ENCODE data around the gene CTXN3. TPM values are rescaled to one million over a fixed set of nuclear protein-coding genes. Genes with fewer than 3 reads are reported as not detected.

CTXN3 gene
- total and polyA plus RNA-seq, 5 donors from 2014 or later: not detected

DNA sequence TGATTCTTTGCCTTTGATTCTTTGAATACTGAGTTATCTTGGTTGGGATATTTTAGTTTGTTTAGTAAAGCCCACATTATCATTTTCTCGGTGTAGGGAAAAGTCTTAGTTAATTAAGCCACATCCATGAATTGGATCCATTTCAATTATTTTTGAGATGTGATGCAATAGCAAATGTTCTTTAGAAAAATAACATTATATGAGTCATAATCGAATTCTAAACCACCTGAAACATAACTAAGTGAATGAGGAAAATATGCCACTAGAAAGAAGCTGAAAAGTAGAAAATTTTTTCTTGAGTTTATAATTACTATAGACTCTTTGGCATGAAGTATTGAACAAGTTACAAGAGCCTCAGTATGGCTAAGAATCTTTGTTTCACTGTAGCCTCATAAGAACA, 36.8 kb downstream of the CTXN3 start:
- H3K36me3 ChIP-seq (ENCODE audit: control insufficient read depth, insufficient read depth, low read length): no peaks in the 10 kb centered on the region
- no peaks in the 10 kb centered on the region for H3K4me1 ChIP-seq (ENCODE audit: control insufficient read depth, insufficient read depth, low read length, poor library complexity, severe bottlenecking)
- no peak for DNase-seq
- H3K36me3 Mint-ChIP-seq: no peaks in the 10 kb centered on the region
- no peak overlapping the region for H3K27ac ChIP-seq (ENCODE audit: insufficient read depth, low read length, poor library complexity, severe bottlenecking)
- ATAC-seq (ENCODE audit: low read depth in 2 of 2): no peak
- no peaks in the 10 kb centered on the region for H3K27me3 ChIP-seq (ENCODE audit: control insufficient read depth, insufficient read depth, low read length)
- no peak overlapping the region for H3K27ac Mint-ChIP-seq
- H3K4me3 Mint-ChIP-seq: no peak overlapping the region
- no peaks in the 10 kb centered on the region for H3K4me1 Mint-ChIP-seq
- no peaks in the 10 kb centered on the region for H3K9me3 ChIP-seq (ENCODE audit: control insufficient read depth in 2 of 2, low read length in 2 of 2)
- no peak overlapping the region for H3K4me3 ChIP-seq (ENCODE audit: low read depth, low read length)
- peaks cover 0 to 2% (median 0%) of the 10 kb centered on the region in 7 donors for H3K9me3 Mint-ChIP-seq
- H3K27me3 Mint-ChIP-seq: no peaks in the 10 kb centered on the region

DNA sequence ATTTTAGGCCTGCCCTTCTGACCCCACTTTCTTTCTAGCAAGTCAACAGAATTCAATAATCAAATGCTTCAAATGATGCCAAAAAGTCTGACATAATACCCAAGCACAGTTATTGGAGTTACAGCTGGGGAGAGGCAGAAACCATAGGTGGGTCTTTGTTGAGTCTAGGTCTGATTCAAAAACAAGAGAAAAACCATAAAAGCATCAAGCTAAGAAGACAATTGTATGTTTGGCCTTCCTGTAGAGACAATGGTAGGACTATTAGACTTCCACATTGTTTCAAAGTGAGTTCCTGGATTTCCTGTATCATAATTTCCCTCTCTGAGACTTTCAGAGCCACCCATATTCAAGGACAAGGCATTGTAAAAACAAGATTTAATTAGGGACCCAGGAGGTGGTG, 37.5 kb downstream of the CTXN3 start:
- no peaks in the 10 kb centered on the region for H3K36me3 ChIP-seq (ENCODE audit: control insufficient read depth, insufficient read depth, low read length)
- Mint-ChIP-seq H3K27ac (no peak overlapping the region), H3K9me3 (peaks cover 0 to 2% (median 0%) of the 10 kb centered on the region in 7 donors), H3K36me3 (no peaks in the 10 kb centered on the region), H3K4me3 (no peak overlapping the region), H3K27me3 (no peaks in the 10 kb centered on the region), H3K4me1 (no peaks in the 10 kb centered on the region)
- H3K27me3 ChIP-seq (ENCODE audit: control insufficient read depth, insufficient read depth, low read length): no peaks in the 10 kb centered on the region
- no peaks in the 10 kb centered on the region for H3K9me3 ChIP-seq (ENCODE audit: control insufficient read depth in 2 of 2, low read length in 2 of 2)
- no peak overlapping the region for H3K27ac ChIP-seq (ENCODE audit: insufficient read depth, low read length, poor library complexity, severe bottlenecking)
- no peak overlapping the region for H3K4me3 ChIP-seq (ENCODE audit: low read depth, low read length)
- ATAC-seq (ENCODE audit: low read depth in 2 of 2) (no peak), DNase-seq (no peak)
- no peaks in the 10 kb centered on the region for H3K4me1 ChIP-seq (ENCODE audit: control insufficient read depth, insufficient read depth, low read length, poor library complexity, severe bottlenecking)

DNA sequence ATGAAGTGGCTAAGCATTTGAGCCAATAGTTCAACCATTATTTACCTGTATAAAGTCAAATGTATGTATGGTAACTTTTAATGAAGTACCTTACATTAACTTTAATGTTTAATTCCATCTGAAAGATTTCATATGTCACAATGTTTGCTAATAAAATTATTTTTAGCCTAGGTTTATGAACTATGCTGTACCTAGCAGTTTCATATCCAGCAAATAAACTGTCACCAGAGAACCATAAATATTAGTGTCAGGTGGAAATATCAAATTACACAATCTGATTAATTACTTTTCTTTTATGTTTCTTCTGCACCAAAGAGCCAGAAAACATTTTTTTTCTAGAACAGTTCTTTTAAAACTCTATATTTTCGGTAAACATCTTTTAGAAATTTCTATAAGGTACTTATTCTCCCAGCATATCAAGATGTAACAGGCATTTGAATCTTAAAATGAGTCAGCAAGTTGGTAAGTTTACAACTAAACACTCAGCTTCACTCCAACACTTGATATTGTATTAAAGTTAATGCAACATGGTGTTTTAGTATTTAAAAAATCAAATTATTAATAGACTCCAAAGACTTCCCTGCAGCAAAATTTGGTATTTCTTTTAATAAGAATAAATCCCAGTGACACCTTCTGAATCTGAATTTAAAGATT, 45.8 kb downstream of the CTXN3 start:
- Histone ChIP-seq H3K27ac (ENCODE audit: insufficient read depth, low read length, poor library complexity, severe bottlenecking) (no peak overlapping the region), H3K4me3 (ENCODE audit: low read depth, low read length) (no peak overlapping the region), H3K36me3 (ENCODE audit: control insufficient read depth, insufficient read depth, low read length) (no peaks in the 10 kb centered on the region), H3K27me3 (ENCODE audit: control insufficient read depth, insufficient read depth, low read length) (no peaks in the 10 kb centered on the region), H3K4me1 (ENCODE audit: control insufficient read depth, insufficient read depth, low read length, poor library complexity, severe bottlenecking) (no peaks in the 10 kb centered on the region), H3K9me3 (ENCODE audit: control insufficient read depth in 2 of 2, low read length in 2 of 2) (no peaks in the 10 kb centered on the region)
- Mint-ChIP-seq H3K27me3 (peaks cover 5% of the 10 kb centered on the region), H3K9me3 (no peaks in the 10 kb centered on the region), H3K4me3 (no peak overlapping the region), H3K36me3 (no peaks in the 10 kb centered on the region), H3K27ac (no peak overlapping the region), H3K4me1 (no peaks in the 10 kb centered on the region)
- DNase-seq: no peak
- no peak for ATAC-seq (ENCODE audit: low read depth in 2 of 2)

DNA sequence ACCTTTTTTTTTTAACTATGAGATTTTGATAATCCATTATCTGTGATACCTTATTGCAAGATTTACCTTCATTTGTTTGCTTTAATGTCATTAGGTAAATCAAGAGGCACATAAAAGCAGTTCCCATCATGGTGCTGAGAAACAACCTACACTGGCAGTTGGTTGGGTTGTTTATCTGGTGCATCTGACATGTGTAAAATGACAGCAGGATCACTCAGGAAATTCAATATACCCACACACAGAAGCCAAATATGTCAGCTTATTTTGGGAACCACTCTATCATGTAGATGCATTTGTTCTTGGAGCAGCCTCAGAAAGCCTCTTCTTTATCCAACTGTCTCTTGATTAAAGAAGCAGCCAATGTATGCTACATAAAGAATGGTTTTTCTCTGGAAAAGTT, 46.5 kb downstream of the CTXN3 start:
- no peak for ATAC-seq (ENCODE audit: low read depth in 2 of 2)
- H3K27ac ChIP-seq (ENCODE audit: insufficient read depth, low read length, poor library complexity, severe bottlenecking): no peak overlapping the region
- no peaks in the 10 kb centered on the region for H3K4me1 ChIP-seq (ENCODE audit: control insufficient read depth, insufficient read depth, low read length, poor library complexity, severe bottlenecking)
- no peaks in the 10 kb centered on the region for H3K9me3 Mint-ChIP-seq
- H3K4me3 Mint-ChIP-seq: no peak overlapping the region
- no peaks in the 10 kb centered on the region for H3K36me3 ChIP-seq (ENCODE audit: control insufficient read depth, insufficient read depth, low read length)
- H3K36me3 Mint-ChIP-seq: no peaks in the 10 kb centered on the region
- peaks cover 8% of the 10 kb centered on the region for H3K27me3 Mint-ChIP-seq
- H3K27me3 ChIP-seq (ENCODE audit: control insufficient read depth, insufficient read depth, low read length): no peaks in the 10 kb centered on the region
- no peak overlapping the region for H3K27ac Mint-ChIP-seq
- H3K4me3 ChIP-seq (ENCODE audit: low read depth, low read length): no peak overlapping the region
- no peaks in the 10 kb centered on the region for H3K4me1 Mint-ChIP-seq
- no peaks in the 10 kb centered on the region for H3K9me3 ChIP-seq (ENCODE audit: control insufficient read depth in 2 of 2, low read length in 2 of 2)
- no peak for DNase-seq

DNA sequence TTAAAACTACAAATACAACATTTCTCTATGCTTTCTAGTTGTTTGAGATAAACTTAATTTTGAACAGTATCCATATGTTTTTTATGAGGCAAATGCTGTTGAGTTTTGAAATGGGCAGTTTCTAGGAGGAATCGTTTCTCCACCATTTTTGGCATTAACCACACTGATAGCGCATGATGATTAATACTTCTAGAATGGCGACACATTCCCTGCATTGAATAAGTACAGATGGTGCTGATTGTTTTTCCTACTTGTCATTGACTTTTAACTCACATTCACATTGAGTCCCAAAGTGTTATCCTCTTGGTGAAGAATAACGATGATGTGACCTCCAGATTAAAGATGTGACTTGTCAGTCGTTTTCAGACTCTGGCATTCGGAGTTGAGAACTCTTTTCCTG, 47.8 kb downstream of the CTXN3 start:
- H3K36me3 Mint-ChIP-seq: no peaks in the 10 kb centered on the region
- DNase-seq: no peak
- H3K9me3 ChIP-seq (ENCODE audit: control insufficient read depth in 2 of 2, low read length in 2 of 2): no peaks in the 10 kb centered on the region
- H3K27me3 Mint-ChIP-seq: peaks cover 8% of the 10 kb centered on the region
- ATAC-seq (ENCODE audit: low read depth in 2 of 2): no peak
- H3K27me3 ChIP-seq (ENCODE audit: control insufficient read depth, insufficient read depth, low read length): no peaks in the 10 kb centered on the region
- no peaks in the 10 kb centered on the region for H3K4me1 ChIP-seq (ENCODE audit: control insufficient read depth, insufficient read depth, low read length, poor library complexity, severe bottlenecking)
- H3K4me3 ChIP-seq (ENCODE audit: low read depth, low read length): no peak overlapping the region
- no peak overlapping the region for H3K4me3 Mint-ChIP-seq
- H3K9me3 Mint-ChIP-seq: no peaks in the 10 kb centered on the region
- H3K27ac Mint-ChIP-seq: no peak overlapping the region
- peaks cover 0 to 4% (median 0%) of the 10 kb centered on the region in 4 donors for H3K4me1 Mint-ChIP-seq
- no peak overlapping the region for H3K27ac ChIP-seq (ENCODE audit: insufficient read depth, low read length, poor library complexity, severe bottlenecking)
- no peaks in the 10 kb centered on the region for H3K36me3 ChIP-seq (ENCODE audit: control insufficient read depth, insufficient read depth, low read length)

DNA sequence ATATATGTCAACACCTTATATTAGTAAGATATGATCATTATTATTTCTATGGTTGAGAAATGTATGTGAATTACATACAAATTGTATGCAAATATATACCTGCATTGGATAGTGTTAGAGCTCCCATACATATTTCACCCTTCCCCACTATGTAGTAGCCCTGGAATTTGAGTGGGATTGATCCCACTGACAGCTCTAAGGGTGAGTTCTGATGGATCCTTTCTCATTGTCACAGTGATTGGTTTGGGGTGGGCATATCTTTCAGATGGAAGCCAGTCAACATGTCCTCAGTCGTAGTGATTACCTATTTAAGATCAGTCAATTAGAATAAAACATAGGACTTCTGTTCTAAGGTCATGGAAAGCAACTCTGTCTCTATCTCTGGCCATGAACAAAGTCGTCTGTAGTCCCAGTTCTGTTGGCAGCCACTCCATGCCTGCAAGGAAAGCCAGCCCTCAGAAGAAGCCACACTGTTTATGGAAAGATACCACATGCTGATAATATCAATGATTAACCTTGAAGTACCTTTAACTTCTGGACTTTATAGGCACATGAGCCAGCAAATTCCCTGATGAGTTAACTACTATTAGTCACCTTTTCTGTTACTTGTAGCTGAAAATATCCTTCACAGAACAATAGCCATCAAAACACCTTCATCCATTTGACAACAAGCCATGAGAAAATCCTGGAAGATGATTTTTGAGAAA, 49.2 kb downstream of the CTXN3 start:
- DNase-seq: no peak
- H3K27me3 Mint-ChIP-seq: peaks cover 4% of the 10 kb centered on the region
- H3K4me3 Mint-ChIP-seq: no peak overlapping the region
- Histone ChIP-seq H3K27me3 (ENCODE audit: control insufficient read depth, insufficient read depth, low read length) (no peaks in the 10 kb centered on the region), H3K4me3 (ENCODE audit: low read depth, low read length) (no peak overlapping the region), H3K27ac (ENCODE audit: insufficient read depth, low read length, poor library complexity, severe bottlenecking) (no peak overlapping the region), H3K4me1 (ENCODE audit: control insufficient read depth, insufficient read depth, low read length, poor library complexity, severe bottlenecking) (no peaks in the 10 kb centered on the region), H3K36me3 (ENCODE audit: control insufficient read depth, insufficient read depth, low read length) (no peaks in the 10 kb centered on the region), H3K9me3 (ENCODE audit: control insufficient read depth in 2 of 2, low read length in 2 of 2) (no peaks in the 10 kb centered on the region)
- no peaks in the 10 kb centered on the region for H3K9me3 Mint-ChIP-seq
- H3K27ac Mint-ChIP-seq: no peak overlapping the region
- H3K36me3 Mint-ChIP-seq: no peaks in the 10 kb centered on the region
- H3K4me1 Mint-ChIP-seq: peaks cover 0 to 4% (median 0%) of the 10 kb centered on the region in 4 donors
- no peak for ATAC-seq (ENCODE audit: low read depth in 2 of 2)

DNA sequence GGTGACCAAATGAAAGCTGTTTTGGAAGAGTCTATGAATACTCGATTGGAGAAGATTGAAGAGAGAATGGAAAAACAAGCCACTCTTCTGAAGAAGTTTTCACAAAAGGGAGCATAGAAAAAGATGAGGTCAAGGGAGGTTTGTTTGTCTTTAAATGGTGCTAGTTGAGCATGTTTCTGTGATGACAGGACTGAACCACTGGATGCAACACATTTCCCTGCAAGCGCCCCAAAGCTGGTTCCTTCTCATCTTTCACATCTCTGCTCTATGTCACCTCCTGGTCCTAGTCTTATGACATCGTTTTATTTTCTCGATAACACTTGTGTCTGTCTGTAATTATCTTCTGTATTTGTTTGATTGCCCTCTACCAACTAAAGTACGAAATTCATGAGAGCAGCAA, 50.5 kb downstream of the CTXN3 start:
- Histone ChIP-seq H3K9me3 (ENCODE audit: control insufficient read depth in 2 of 2, low read length in 2 of 2) (no peaks in the 10 kb centered on the region), H3K27me3 (ENCODE audit: control insufficient read depth, insufficient read depth, low read length) (no peaks in the 10 kb centered on the region), H3K4me1 (ENCODE audit: control insufficient read depth, insufficient read depth, low read length, poor library complexity, severe bottlenecking) (no peaks in the 10 kb centered on the region), H3K27ac (ENCODE audit: insufficient read depth, low read length, poor library complexity, severe bottlenecking) (no peak overlapping the region), H3K36me3 (ENCODE audit: control insufficient read depth, insufficient read depth, low read length) (no peaks in the 10 kb centered on the region), H3K4me3 (ENCODE audit: low read depth, low read length) (no peak overlapping the region)
- ATAC-seq (ENCODE audit: low read depth in 2 of 2): no peak
- no peaks in the 10 kb centered on the region for H3K9me3 Mint-ChIP-seq
- no peak overlapping the region for H3K27ac Mint-ChIP-seq
- H3K4me1 Mint-ChIP-seq: peaks cover 0 to 4% (median 0%) of the 10 kb centered on the region in 4 donors
- H3K4me3 Mint-ChIP-seq: no peak overlapping the region
- DNase-seq: no peak
- H3K27me3 Mint-ChIP-seq: peaks cover 4% of the 10 kb centered on the region
- H3K36me3 Mint-ChIP-seq: no peaks in the 10 kb centered on the region

DNA sequence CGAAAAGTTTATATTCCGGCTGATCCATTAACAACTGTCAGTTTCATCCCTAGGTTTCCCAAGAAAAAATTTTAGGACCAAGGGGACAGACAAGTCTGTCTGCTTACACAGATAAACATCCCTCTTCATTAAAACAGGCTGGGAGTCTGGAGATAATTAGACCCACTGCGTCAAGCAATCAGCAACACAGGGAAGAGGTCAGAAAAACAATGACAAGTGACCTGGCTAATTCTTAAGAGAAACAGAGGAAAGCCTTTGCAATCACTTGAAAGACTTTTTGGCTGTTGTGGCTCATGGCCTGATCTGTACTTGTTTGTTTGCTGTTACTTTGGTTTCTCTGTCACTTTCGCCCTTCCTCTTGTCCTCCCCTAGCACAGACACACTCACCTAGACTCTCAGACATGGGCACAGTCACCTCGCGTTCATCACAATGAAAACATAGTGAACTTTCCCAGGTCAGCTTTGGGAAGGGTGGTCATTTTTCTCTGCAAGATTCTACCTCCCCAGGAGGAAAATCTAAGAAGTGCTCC, 51.4 kb downstream of the CTXN3 start:
- no peak overlapping the region for H3K4me3 Mint-ChIP-seq
- H3K4me1 ChIP-seq (ENCODE audit: control insufficient read depth, insufficient read depth, low read length, poor library complexity, severe bottlenecking): no peaks in the 10 kb centered on the region
- no peak for ATAC-seq (ENCODE audit: low read depth in 2 of 2)

More for the DNA sequence above, 51.4 kb downstream of the CTXN3 start:
- Histone ChIP-seq H3K27me3 (ENCODE audit: control insufficient read depth, insufficient read depth, low read length) (no peaks in the 10 kb centered on the region), H3K9me3 (ENCODE audit: control insufficient read depth in 2 of 2, low read length in 2 of 2) (no peaks in the 10 kb centered on the region), H3K36me3 (ENCODE audit: control insufficient read depth, insufficient read depth, low read length) (no peaks in the 10 kb centered on the region), H3K4me3 (ENCODE audit: low read depth, low read length) (no peak overlapping the region), H3K27ac (ENCODE audit: insufficient read depth, low read length, poor library complexity, severe bottlenecking) (no peak overlapping the region)
- Mint-ChIP-seq H3K4me1 (peaks cover 0 to 4% (median 0%) of the 10 kb centered on the region in 4 donors), H3K36me3 (no peaks in the 10 kb centered on the region), H3K9me3 (no peaks in the 10 kb centered on the region), H3K27ac (no peak overlapping the region), H3K27me3 (peaks cover 4% of the 10 kb centered on the region)
- no peak for DNase-seq
